PC-9 (cell line): Measurements from ENCODE around the gene FOXN3. TPM values are rescaled to one million over a fixed set of nuclear protein-coding genes. Genes with fewer than 3 reads are reported as not detected.

Source experiments
- BruUV-seq: library from RNA; stranded (reverse); fragments of 400-500 nt; replicated peaks from 2 replicates; lab custom pipeline; 2021; lab: Mats Ljungman, UMichigan
- CTCF ChIA-PET: fragments of 300-600 bp; sonication (Branson Sonifier 250); formaldehyde crosslinking; loops from one replicate; lab custom pipeline; 2022; ENCODE audit warnings: antibody characterized with exemption; lab: Charles Lee
- POLR2A ChIA-PET: fragments of 300-600 bp; sonication (Branson Sonifier 250); formaldehyde crosslinking; loops from one replicate; lab custom pipeline; 2022; ENCODE audit warnings: antibody characterized with exemption; ENCODE audit not compliant: unreplicated experiment; lab: Charles Lee
- DNase-seq, 2 experiments: peaks; one replicate each; pipeline versions ENCODE4 v3.0.0 to v3.0.0-alpha.2; 2015 to 2022; ENCODE audit warnings: mixed read lengths in 1 of 2
- H2AFZ ChIP-seq: fragments of 200-600 bp; sonication (generic); 2 replicates; pipeline ENCODE4 v1.8.1; 2017; ENCODE audit warnings: antibody characterized with exemption
- H3F3A ChIP-seq: fragments of 200-600 bp; sonication (generic); 2 replicates; pipeline ENCODE4 v1.8.1; 2017; ENCODE audit warnings: antibody characterized with exemption, mild to moderate bottlenecking, low read depth; ENCODE audit not compliant: insufficient read depth
- H3K27ac ChIP-seq: fragments of 200-600 bp; sonication (generic); 2 replicates; pipeline ENCODE4 v1.6.1; 2016; ENCODE audit warnings: mixed run types
- H3K27me3 ChIP-seq: fragments of 200-600 bp; sonication (generic); 2 replicates; pipeline ENCODE4 v1.6.1; 2016; ENCODE audit warnings: low read depth, mixed run types; ENCODE audit not compliant: insufficient read depth
- H3K36me3 ChIP-seq: fragments of 200-600 bp; sonication (generic); 2 replicates; pipeline ENCODE4 v1.6.1; 2016; ENCODE audit warnings: low read depth, mixed run types
- H3K4me1 ChIP-seq: fragments of 200-600 bp; sonication (generic); replicated peaks from 2 replicates; pipeline ENCODE4 v1.6.1; 2016; ENCODE audit warnings: mixed run types; ENCODE audit not compliant: insufficient read depth
- H3K4me2 ChIP-seq: fragments of 200-600 bp; sonication (generic); 2 replicates; pipeline ENCODE4 v1.6.1; 2017; ENCODE audit warnings: mixed run types
- H3K4me3 ChIP-seq: fragments of 200-600 bp; sonication (generic); 2 replicates; pipeline ENCODE4 v1.6.1; 2016; ENCODE audit warnings: mixed run types
- H3K79me2 ChIP-seq: fragments of 200-600 bp; sonication (generic); 2 replicates; pipeline ENCODE4 v1.6.1; 2017; ENCODE audit warnings: low read depth, mixed run types
- H3K9me2 ChIP-seq: fragments of 200-600 bp; sonication (generic); 2 replicates; pipeline ENCODE4 v1.8.1; 2017; ENCODE audit warnings: mild to moderate bottlenecking; ENCODE audit not compliant: insufficient read depth
- H3K9me3 ChIP-seq: fragments of 200-600 bp; sonication (generic); 2 replicates; pipeline ENCODE4 v1.8.1; 2016; ENCODE audit warnings: low read depth; ENCODE audit not compliant: insufficient read depth
- H4K20me1 ChIP-seq: fragments of 200-600 bp; sonication (generic); 2 replicates; pipeline ENCODE4 v1.8.1; 2017; ENCODE audit not compliant: insufficient read depth
- CTCF ChIP-seq: fragments of 200-600 bp; sonication (generic); conservative IDR thresholded peaks from 2 replicates; pipeline ENCODE4 v1.6.1; 2017; ENCODE audit warnings: mixed run types, antibody characterized with exemption, mild to moderate bottlenecking, moderate library complexity
- EZH2 ChIP-seq: fragments of 200-600 bp; sonication (generic); IDR thresholded peaks from 2 replicates; pipeline ENCODE4 v1.8.0; 2017; ENCODE audit warnings: antibody characterized with exemption, low read depth
- intact Hi-C: fragments of 100-400 bp; cut with micrococcal nuclease; formaldehyde crosslinking; loops from one replicate; pipeline ENCODE4 v1.10.0; 2022; ENCODE audit not compliant: unreplicated experiment
- total RNA-seq: library from RNA; stranded (reverse); gene quantifications from 2 replicates; pipeline ENCODE4 v1.2.3, GENCODE V29; 2021

The FOXN3 gene
- total RNA-seq, 1 experiment from 2014 or later: 4.2 TPM

- Histone ChIP-seq H4K20me1 (no peaks in the 10 kb centered on the region), H3K79me2 (no peaks in the 10 kb centered on the region), H3K4me3 (no peak overlapping the region), H3F3A (no peaks in the 10 kb centered on the region), H3K9me2 (no peaks in the 10 kb centered on the region), H3K4me2 (no peak overlapping the region), H3K27ac (no peak overlapping the region), H3K9me3 (no peaks in the 10 kb centered on the region), H2AFZ (no peak overlapping the region), H3K36me3 (no peaks in the 10 kb centered on the region), H3K4me1 (no peaks in the 10 kb centered on the region), H3K27me3 (peaks cover 21% of the 10 kb centered on the region)
- CTCF ChIA-PET: no interaction called here
- POLR2A ChIA-PET: no interaction called here
- DNase-seq: no peak
- no TSS peak for BruUV-seq
- TF ChIP-seq CTCF: no peak
- TF ChIP-seq EZH2: no peak
- intact Hi-C loops: no loop called here
Observed at GRCh38 chr14:89194376-89194775, 222.7 kb downstream of the FOXN3 start.

GRCh38 chr14:89190765-89191513 lies 226.1 kb downstream of the FOXN3 start:
- Histone ChIP-seq H3K4me1 (no peaks in the 10 kb centered on the region), H3K27ac (no peak overlapping the region), H3F3A (no peaks in the 10 kb centered on the region), H4K20me1 (no peaks in the 10 kb centered on the region), H3K4me2 (no peak overlapping the region), H3K9me2 (no peaks in the 10 kb centered on the region), H3K4me3 (no peak overlapping the region), H3K79me2 (no peaks in the 10 kb centered on the region), H3K36me3 (no peaks in the 10 kb centered on the region), H3K27me3 (peaks cover 2% of the 10 kb centered on the region), H3K9me3 (no peaks in the 10 kb centered on the region), H2AFZ (no peak overlapping the region)
- ChIA-PET POLR2A (no interaction called here), CTCF (no interaction called here)
- TF ChIP-seq CTCF (no peak), EZH2 (no peak)
- DNase-seq: no peak
- intact Hi-C loops: no loop called here
- BruUV-seq: no TSS peak

- no peaks in the 10 kb centered on the region for H3K9me3 ChIP-seq
- no peaks in the 10 kb centered on the region for H4K20me1 ChIP-seq
- no peaks in the 10 kb centered on the region for H3K79me2 ChIP-seq
- no peaks in the 10 kb centered on the region for H3K27me3 ChIP-seq
- H2AFZ ChIP-seq: no peak overlapping the region
- no TSS peak for BruUV-seq
- POLR2A ChIA-PET: no interaction called here
- H3K9me2 ChIP-seq: no peaks in the 10 kb centered on the region
- H3F3A ChIP-seq: no peaks in the 10 kb centered on the region
- H3K4me3 ChIP-seq: no peak overlapping the region
- H3K4me2 ChIP-seq: no peak overlapping the region
- no peaks in the 10 kb centered on the region for H3K36me3 ChIP-seq
- DNase-seq: no peak
- no peak for TF ChIP-seq CTCF
- TF ChIP-seq EZH2: no peak
- no peaks in the 10 kb centered on the region for H3K4me1 ChIP-seq
- H3K27ac ChIP-seq: no peak overlapping the region
- intact Hi-C loops: no loop called here
- CTCF ChIA-PET: no interaction called here
Observed at GRCh38 chr14:89188492-89188891, 228.5 kb downstream of the FOXN3 start.
